GM18868 (cell line): ENCODE results near the gene CAMTA1.
"Not testable (repeated sequence)": the region's sequence is repeated elsewhere in the genome, so short reads cannot be mapped to it uniquely, and the experiment has no call there.

ENCODE experiments used
- ATAC-seq: cut with Tn5 transposase; IDR thresholded peaks from one replicate; pipeline ENCODE4 v1.9.1; 2021; ENCODE audit warnings: mild to moderate bottlenecking, moderate library complexity; ENCODE audit not compliant: unreplicated experiment

The CAMTA1 gene

DNA sequence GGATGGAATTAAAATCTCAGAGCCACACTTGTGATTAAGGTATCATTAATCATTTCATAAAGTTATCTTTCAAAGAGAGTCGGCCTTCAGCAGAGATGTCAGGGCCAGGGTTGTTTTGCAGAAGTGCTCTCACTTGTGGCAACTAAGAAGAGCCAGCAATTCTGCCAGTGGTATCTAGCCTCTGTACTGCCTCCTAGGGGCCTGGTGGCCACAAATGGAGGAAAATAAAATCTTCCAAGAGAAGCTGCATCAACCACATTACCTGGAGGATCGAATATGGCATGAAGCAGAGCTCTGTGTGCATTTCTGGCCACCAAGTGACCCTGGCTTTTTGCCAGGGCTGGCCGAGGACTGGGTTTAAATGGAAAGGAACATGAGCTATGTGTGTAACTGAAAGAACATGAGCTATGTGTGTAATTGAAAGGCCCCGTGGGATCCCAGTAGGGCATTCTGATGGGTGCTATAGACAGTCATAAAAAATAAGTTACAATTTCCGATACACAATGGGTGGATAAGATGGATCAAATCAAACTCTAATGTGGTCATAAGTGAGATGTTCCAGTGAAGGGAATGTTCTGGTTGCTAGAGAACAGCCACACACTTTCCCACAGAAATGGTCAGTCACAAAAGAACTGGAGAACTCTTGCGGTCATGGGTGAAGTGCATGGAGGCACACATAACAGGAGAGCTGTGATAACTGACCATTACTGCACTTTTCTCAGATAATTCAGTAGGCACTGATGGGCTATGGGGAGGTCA is 335.8 kb downstream of the CAMTA1 start:
- no peak for ATAC-seq

DNA sequence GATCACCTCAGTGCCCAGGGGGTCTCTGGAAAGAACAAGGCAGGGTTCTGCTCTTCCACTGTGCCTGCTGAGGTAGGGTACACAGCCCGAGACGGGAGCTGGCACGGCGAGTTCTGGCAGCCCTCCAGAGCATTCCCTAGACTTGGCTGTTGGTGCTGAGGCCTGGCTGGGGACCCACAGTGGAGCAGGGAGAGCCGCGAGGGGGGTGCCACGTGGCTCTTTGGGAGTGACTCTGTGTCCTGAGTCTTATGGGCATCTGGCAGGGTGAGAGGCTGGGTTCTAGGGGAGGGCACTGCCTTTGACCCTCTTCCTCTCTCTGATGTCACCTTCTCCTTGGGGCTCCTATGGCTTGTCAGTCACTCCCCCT is 336.4 kb downstream of the CAMTA1 start:
- no peak for ATAC-seq

- ATAC-seq, result no peak
Measured at GRCh38 chr1:7127322-7128075, 342.2 kb downstream of the CAMTA1 start.

DNA sequence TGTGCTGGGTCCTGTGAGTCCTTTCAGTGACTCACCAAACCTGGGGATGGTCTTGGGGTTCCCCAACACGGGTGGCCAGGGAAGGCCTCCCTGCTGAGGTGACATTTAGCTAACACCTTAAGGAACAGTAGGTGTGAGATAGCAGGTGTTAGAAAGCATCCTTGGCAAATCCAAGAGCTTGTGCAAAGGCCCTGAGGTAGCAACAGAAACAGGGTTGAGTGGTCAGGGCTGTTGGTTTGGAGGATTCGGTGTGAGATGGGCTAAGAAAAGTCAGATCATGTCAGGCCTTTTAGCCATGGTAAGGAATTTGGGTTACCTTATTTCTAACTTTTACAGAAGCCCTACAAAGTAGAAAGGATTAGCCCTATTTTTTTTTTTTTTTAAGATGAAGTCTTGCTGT is 343.0 kb downstream of the CAMTA1 start:
- ATAC-seq, result no peak

- ATAC-seq, result no peak
Measured at GRCh38 chr1:7130127-7130526, 344.9 kb downstream of the CAMTA1 start.

GRCh38 chr1:7135493-7135892 is 350.2 kb downstream of the CAMTA1 start:
- ATAC-seq, result no peak

DNA sequence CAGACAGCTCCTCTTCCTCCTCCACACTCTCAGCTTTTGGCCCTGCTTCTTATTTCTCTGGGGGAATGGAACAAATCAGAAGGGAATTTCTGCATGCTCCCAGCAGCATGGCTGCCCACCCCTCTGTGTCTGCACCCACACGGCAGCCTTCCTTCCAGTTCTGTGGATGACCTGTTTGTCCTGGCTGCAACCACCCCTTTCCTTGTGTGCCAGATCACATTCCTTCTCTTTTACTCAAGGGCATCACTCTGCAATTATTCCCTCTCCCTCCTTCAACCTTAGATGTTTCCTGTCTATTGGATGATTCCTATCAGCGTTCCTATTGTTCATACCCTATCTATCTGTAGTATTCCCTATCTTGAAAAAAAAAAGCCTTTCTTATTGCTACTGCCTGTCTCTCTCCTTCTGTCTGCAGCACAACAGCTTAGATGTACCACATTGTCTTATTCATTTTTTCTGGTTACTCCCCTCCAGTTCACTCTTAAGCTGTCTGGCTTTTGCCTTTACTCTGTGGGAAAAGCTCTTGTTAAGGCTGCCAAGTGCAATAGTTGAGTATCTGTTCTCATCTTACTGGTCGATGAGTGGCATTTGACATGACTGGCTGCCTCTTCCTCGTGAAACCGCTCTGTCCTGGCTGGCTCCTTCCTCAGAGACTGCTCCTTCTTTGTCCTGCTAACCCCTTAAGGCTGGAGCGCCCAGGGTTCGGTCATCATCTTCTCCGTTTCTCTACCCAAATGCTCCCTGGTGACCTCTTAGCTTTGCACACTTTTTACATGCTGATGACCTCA is 351.1 kb downstream of the CAMTA1 start:
- no peak for ATAC-seq

- ATAC-seq, result no peak
Measured at GRCh38 chr1:7140251-7140650, 355.0 kb downstream of the CAMTA1 start.

- ATAC-seq, result no peak
Measured at GRCh38 chr1:7145947-7146346, 360.7 kb downstream of the CAMTA1 start.

- ATAC-seq, result no peak
Measured at GRCh38 chr1:7146710-7147109, 361.5 kb downstream of the CAMTA1 start.

- not testable (repeated sequence) for ATAC-seq
Measured at GRCh38 chr1:7147581-7148282, 362.5 kb downstream of the CAMTA1 start.

DNA sequence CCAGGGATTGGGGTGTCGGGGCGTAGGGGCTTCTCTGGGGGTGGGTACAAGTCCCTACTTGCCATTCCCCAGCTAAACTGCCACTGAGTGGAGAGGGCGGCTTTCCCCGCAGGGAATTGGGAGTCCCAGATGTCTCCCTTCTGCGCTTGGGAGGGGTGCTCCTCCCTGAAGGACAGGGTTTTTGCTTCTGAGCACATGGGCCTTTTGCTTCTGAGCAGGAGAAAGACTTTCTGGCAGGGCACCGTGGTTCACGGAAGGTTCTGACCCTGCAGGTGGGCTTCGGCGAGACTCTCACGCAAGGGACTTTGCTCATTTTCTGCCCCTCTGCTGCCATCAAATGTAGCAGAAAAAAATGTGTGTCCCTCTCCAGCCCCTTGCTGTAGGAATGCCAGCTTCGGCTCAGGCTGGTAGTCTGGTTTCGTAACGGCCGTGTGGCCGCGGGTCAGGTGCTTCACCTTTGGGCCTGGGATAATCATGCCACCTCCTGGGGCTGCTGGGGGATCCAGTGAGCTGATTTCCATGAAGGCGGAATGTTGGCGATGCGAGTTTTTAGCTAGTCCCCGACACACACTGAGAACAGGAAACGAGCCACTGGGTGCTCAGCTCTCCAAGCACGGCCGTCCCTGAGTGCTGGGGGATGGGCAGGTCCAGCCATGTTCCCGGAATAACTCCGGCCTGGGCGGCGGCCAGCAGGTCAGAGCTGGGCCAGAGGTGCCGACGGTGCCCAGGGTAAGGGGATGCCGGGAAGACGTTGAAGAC is 364.0 kb downstream of the CAMTA1 start:
- ATAC-seq, result no peak

DNA sequence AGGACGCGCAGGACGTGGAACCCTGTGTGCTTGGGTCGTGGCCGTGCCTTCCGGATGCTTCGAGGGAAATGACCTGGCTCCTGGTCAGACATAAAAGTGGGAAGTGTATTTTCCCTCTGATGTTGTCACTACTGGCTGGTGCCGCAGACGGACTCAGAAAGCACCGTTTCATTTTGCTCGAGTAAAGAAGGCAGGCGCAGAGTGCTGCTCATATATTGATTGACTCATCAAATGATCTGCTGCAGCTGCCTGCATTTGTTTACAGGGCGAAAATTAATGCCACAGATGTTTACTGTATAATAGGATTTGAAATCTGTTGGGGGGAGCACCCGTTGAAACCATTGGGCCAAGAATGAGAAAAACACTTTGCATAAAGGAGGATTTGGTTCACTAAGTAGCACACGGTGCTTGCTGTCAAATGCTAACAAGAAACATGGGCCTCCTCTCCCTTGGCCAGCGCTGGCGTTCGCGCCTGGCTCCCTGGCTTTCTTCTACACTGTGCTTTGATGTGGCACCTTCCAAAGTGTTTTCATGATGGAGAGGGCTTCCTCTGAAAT is 365.5 kb downstream of the CAMTA1 start:
- no peak for ATAC-seq

GRCh38 chr1:7151978-7152377 is 366.7 kb downstream of the CAMTA1 start:
- no peak for ATAC-seq

DNA sequence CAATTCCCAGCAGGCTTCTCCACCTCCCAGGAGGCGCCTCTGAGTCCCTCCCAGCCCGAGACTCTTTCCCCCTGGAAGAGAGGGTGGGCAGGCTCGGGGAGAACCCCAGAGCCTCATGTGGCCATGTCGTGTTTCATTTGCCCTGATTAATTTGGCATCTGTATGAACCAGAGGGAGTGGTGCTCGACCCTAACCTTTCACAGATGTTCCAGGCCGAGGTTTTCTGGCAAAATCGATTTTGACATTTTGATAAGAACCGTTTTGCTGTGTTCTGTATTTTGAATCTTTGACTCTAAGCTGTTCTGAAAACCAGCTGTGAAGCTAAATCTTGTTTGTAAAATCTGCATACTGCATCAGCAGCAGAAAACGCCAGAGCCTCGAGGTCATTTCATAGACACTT is 367.4 kb downstream of the CAMTA1 start:
- no peak for ATAC-seq

DNA sequence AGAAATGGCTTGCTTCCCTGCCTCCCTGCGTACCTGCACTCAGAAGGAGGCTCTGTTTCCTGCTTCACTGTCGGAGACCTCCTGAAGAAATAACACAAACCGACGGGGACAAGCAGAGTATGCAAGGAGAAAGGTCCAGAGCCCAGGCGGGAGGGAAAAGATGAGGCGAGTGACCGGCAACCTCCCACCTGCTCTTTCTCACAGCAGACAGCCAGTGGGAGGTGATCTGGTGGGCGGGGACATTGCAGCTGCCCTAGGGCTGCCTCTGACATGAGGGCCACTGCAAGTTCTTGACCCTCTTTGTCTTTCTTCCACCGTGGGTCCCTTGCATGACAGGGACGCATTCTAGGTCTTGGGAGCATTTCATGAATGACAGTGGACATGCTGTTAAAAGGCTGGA is 368.2 kb downstream of the CAMTA1 start:
- ATAC-seq, result no peak

DNA sequence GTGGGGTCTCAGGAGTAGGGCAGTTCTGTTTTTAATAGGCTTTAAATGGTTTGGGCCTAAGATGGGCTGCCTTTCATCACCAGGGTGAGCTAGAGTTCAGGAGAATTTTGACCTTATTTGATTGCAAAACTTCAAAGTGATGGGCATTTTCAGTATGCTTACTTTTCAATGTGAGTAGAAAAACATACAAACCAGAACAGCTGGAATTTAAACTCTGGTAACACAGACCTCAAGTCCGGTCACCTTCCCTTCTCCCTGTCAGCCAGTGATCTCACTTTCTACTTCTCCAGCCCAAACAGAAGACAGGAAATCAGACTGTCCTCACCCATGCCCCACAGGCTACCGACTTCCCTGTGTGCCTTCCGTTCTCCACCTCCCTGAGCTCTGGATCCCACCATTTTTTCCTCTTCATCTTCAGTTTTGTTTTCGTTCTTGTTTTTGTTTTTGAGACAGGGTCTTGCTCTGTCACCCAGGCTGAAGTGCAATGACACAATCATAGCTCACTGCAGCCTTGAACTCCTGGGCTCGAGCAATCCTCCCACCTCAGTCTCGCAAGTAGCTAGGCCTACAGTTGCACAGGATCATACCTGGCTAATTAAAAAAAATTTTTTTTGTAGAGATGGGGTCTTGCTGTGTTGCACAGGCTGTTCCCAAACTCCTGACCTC is 374.0 kb downstream of the CAMTA1 start:
- no peak for ATAC-seq

DNA sequence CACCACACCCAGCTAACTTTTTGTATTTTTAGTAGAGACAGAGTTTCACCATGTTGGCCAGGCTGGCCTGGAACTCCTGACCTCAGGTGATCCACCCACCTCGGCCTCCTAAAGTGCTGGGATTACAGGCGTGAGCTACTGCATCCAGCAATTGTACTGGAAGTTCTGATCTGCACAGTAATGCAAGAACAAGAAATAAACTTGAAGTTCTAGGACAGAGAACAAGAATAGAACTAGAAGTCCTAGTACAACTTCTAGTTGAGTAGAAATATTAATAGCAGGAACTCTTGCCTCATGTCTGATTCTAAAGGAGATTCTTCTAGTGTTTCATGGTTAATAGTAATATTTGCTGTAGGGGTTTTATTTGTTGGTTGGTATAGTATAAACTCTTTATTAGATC is 383.3 kb downstream of the CAMTA1 start:
- ATAC-seq, result not testable (repeated sequence)

GRCh38 chr1:7171168-7171567 is 385.9 kb downstream of the CAMTA1 start:
- ATAC-seq, result no peak

DNA sequence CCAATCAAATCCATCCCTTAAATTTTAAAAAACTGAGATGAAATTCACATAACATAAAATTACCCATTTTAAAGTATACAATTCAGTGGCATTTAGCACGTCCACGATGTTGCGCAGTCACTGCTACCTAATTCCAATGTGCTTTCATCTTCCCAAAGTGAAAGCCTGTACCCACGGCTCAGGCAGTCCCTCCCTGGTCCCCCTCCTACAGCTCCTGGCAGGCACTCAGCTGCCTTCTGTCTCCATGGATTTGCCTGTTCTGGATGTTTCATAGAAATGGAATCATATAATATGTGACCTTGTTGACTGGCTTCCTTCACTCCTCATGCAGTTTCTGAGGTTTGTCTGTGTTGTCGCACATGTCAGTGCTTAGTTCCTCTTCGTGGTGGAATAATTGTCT is 386.3 kb downstream of the CAMTA1 start:
- ATAC-seq, result no peak
